ENCODE measurements around the gene CYB561.

CYB561 gene

GRCh38 chr17:63435681-63436522 is 10.2 kb downstream of the CYB561 start:
- DNase-seq (ENCODE audit: low read depth in 2 of 2, low spot score in 1 of 2) = no peak

GRCh38 chr17:63434951-63435571 is 11.0 kb downstream of the CYB561 start:
- DNase-seq (ENCODE audit: low read depth in 2 of 2, low spot score in 1 of 2) = no peak

GRCh38 chr17:63433746-63434591 is 12.1 kb downstream of the CYB561 start:
- no peak for DNase-seq (ENCODE audit: low read depth in 2 of 2, low spot score in 1 of 2)

GRCh38 chr17:63431939-63432804 is 13.9 kb downstream of the CYB561 start:
- DNase-seq (ENCODE audit: low read depth in 2 of 2, low spot score in 1 of 2) = no peak

GRCh38 chr17:63431618-63431938 is 14.5 kb downstream of the CYB561 start:
- DNase-seq (ENCODE audit: low read depth in 2 of 2, low spot score in 1 of 2) = no peak

GRCh38 chr17:63430223-63430622 is 15.9 kb downstream of the CYB561 start:
- no peak for DNase-seq (ENCODE audit: low read depth in 2 of 2, low spot score in 1 of 2)

GRCh38 chr17:63429766-63430165 is 16.3 kb downstream of the CYB561 start:
- no peak for DNase-seq (ENCODE audit: low read depth in 2 of 2, low spot score in 1 of 2)

GRCh38 chr17:63426917-63427308 is 19.2 kb downstream of the CYB561 start:
- DNase-seq (ENCODE audit: low read depth in 2 of 2, low spot score in 1 of 2) = no peak

GRCh38 chr17:63426041-63426916 is 19.8 kb downstream of the CYB561 start:
- no peak for DNase-seq (ENCODE audit: low read depth in 2 of 2, low spot score in 1 of 2)

- DNase-seq (ENCODE audit: low read depth in 2 of 2, low spot score in 1 of 2) = peak in 1 of 2 donors; percentile 40
These were observed 20.6 kb downstream of the CYB561 start for GRCh38 chr17:63425483-63425882.

GRCh38 chr17:63423963-63424362 is 22.1 kb downstream of the CYB561 start:
- DNase-seq (ENCODE audit: low read depth in 2 of 2, low spot score in 1 of 2) = no peak

GRCh38 chr17:63423251-63423950 is 22.7 kb downstream of the CYB561 start:
- no peak for DNase-seq (ENCODE audit: low read depth in 2 of 2, low spot score in 1 of 2)

- no peak for DNase-seq (ENCODE audit: low read depth in 2 of 2, low spot score in 1 of 2)
These were observed 24.1 kb downstream of the CYB561 start for GRCh38 chr17:63421681-63422645.

GRCh38 chr17:63420868-63421680 is 25.0 kb downstream of the CYB561 start:
- no peak for DNase-seq (ENCODE audit: low read depth in 2 of 2, low spot score in 1 of 2)

GRCh38 chr17:63419949-63420867 is 25.9 kb downstream of the CYB561 start:
- DNase-seq (ENCODE audit: low read depth in 2 of 2, low spot score in 1 of 2) = no peak

GRCh38 chr17:63419398-63419797 is 26.7 kb downstream of the CYB561 start:
- no peak for DNase-seq (ENCODE audit: low read depth in 2 of 2, low spot score in 1 of 2)
